ENCODE data around the gene CDC5L.

The CDC5L gene

GRCh38 chr6:44477293-44477894 is 89.9 kb downstream of the CDC5L start:
- no peak for DNase-seq

GRCh38 chr6:44478158-44478557 is 90.7 kb downstream of the CDC5L start:
- DNase-seq, result no peak

DNA sequence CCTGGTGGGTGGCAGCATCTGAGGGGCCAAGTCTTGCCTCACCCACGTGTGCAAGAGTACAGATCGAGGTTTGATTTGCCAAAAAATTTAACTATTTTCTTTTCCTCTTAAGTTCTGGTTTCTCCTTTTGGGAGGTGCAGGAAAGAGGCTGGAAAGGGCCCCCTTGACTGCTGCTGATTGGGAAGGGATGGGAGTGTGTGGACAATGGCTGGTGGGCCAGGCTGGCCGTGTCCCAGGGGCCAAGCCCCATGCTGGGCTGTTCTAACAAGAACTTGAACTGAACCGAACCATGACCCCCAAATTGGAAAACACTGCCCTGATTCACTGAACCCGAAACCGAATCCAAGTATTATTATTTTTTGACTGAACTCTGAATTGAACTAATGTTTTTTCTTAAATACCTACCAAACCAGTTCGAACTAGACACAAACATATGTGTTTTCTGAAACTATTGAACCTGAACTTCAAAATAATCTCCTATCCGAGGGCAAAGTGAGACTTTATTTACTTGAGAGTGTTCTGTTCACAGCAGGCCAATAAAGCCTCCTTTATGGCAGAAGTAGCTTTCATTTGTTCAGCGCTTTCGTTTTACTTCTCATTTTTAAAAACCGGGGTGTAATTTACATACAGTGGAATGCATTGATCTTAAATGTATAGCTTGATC is 91.2 kb downstream of the CDC5L start:
- DNase-seq, result no peak

DNA sequence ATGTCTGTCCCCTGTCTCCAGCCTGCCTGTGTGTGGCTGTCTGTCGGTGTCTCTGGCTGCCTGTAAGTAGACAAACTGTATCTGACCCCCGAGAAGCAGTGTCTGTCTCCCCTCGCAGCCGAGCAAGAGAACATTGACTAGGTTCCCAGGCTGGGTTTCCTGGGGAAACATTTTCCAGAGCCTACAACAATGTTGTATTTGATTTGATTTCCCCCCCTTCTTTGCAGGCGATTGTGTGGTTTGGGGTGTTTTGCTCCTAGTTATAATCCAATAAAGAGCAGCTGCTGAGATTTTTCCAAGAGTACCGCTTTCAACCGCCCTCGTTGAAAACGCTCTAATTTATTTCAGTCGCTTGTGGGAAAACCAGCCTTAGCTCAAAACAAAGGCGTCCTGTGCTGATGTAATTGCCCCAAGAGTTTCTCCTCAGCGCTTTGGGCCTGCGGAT is 92.6 kb downstream of the CDC5L start:
- no peak for DNase-seq

GRCh38 chr6:44481056-44481455 is 93.5 kb downstream of the CDC5L start:
- DNase-seq, result no peak

DNA sequence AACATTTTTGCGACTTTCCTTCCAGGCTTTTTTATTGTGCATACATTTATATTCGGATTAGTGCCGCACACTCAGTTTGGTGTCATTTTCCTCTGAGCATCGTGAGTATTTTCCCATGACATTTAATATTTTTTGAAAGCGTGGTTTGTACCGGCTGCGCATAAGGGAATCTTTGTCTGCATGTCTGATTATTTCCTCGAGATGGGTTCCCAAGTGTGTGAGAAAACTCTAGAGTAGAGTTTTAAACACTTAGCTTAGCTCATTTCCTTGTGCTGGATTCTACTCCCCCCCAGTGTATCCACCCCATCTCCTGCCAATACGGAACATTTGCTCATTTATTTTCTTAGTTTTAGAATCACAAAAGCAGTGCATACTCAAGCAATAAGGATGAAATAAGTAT is 94.3 kb downstream of the CDC5L start:
- DNase-seq, result no peak

GRCh38 chr6:44485601-44486401 is 98.3 kb downstream of the CDC5L start:
- no peak for DNase-seq

- no peak for DNase-seq
Measured at GRCh38 chr6:44487002-44487401, 99.5 kb downstream of the CDC5L start.

DNA sequence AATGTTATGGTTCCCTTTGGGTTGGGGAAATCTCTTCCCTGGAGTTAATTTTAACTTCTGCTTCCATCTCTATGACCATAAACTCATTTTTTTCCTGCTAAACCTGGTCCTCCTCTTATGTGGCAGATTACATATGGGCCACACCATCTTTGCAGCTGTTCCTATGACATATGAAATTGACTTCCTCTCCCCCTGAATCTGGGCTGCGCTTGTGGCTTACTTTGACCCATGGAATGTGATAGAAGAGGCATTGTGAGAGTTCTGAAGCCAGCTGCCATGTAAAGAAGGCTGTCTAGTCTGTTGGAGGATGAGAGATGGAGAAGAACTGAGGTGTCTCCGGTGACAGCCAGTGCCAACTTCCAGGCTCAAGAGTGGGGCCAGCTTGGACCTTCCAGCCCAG is 100.1 kb downstream of the CDC5L start:
- no peak for DNase-seq

- no peak for DNase-seq
Measured at GRCh38 chr6:44489910-44490604, 102.6 kb downstream of the CDC5L start.

- no peak for DNase-seq
Measured at GRCh38 chr6:44493132-44493531, 105.6 kb downstream of the CDC5L start.

DNA sequence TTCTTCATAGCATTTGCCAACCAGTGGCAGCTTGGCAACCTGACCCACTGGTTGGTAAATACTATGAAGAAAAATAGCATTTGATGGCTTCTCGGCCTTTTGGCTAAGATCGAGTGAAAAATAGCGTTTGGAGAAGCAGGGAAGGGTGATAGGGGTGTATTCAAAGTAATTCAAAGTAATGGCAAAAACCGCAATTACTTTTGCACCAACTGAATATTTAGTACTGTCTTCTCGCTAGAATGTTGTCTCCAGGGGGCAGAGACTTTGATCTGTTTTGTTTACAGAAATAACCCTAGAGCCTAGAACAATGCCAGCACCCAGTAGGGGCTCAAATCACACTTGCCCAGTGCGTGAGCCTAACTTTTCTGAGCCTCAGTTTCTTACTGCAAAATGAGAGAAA is 106.1 kb downstream of the CDC5L start:
- no peak for DNase-seq

DNA sequence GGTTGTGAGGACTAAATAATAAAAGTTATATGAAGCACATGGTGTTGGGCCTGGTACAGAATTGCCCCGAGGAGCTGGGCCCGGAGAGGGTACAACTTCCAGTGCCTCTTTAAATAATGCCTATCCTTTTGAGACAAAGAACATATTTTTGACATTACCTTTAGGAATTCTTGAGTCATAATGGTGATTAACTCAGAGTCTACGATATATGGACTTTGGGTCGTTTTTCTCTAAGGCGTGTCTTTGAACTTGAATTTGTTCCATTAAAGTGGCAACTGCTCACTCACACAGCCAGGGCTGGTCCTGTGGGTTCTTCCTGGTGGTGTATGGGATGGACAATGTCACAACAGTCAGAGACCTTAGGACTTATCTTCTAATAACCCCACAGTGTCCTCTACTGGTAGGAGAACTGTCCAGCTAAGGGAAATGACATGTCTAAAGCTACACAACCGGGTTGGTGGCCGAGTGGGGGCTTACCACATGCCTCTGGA is 106.5 kb downstream of the CDC5L start:
- no peak for DNase-seq

DNA sequence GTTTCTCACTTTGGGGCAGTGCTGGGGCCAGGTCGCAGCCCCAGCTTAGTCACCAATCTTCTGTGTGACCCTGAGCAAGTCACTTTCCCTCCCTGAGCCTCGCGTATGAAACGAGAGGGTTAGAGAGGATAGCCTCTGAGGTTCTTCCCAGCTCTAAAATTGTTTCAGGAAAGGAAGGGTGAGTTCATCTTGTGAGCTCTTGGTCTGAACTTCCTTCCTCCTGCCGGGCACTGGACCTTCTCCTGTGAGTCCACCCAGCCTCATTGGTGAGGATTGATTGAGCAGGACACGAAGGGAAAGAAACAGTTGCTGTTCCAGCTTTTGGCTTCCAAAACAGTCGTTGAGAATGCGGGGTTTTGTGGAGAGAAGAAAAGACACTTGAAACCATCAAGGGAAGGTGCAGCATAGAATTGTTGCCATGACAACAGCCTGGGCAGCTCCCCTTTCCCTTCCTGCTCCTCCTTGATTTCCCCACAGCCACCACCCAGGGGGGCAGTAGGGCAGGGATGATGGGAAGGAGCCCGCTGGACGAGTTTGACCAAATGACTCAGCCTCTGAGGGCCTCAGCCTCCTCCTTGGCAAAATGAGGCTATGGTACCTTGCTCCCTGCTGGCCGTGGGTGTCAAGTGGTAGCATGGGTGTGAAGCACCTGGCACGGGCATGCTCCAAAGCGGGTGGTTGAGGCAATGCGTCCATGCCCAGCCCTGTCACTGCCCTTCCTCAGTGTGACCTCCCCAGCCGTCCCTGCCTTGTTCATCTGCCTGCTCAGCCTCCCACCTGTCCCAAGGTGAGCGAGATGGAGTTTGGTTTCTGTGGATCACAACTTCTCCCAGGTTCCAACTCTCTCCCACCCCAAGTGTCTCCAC is 107.8 kb downstream of the CDC5L start:
- no peak for DNase-seq

- DNase-seq, result no peak
Measured at GRCh38 chr6:44496665-44497369, 109.3 kb downstream of the CDC5L start.

- no peak for DNase-seq
Measured at GRCh38 chr6:44497807-44498206, 110.3 kb downstream of the CDC5L start.

DNA sequence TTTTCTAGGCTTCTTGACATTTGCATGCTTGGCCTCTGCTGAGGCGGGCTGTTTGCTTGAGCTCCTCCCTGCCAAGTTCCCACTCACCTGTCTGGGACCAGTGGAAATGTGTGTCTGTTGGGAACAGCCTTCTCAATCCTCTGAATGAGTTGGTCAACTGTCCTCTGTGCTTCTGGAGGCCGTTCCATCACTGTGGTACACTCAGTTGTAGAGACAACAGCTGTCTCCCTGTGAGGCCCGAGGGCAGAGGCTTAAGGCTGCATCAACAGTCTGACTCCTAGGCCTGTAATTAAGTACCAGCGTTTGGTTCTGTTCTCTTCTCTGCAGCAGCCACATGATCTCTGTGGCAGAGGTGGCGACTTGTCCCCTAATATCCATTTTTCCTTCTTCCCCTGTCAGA is 110.9 kb downstream of the CDC5L start:
- DNase-seq, result no peak

GRCh38 chr6:44499609-44500008 is 112.1 kb downstream of the CDC5L start:
- no peak for DNase-seq
